ENCODE measurements around the gene KCNQ2.

The KCNQ2 gene

GRCh38 chr20:63469713-63470101 is 2.7 kb downstream of the KCNQ2 start:
- DNase-seq, result no peak

GRCh38 chr20:63469019-63469712 is 3.3 kb downstream of the KCNQ2 start:
- no peak for DNase-seq

GRCh38 chr20:63468421-63468820 is 4.0 kb downstream of the KCNQ2 start:
- DNase-seq, result no peak

GRCh38 chr20:63467294-63468083 is 5.0 kb downstream of the KCNQ2 start:
- DNase-seq, result no peak

GRCh38 chr20:63466861-63467260 is 5.6 kb downstream of the KCNQ2 start:
- no peak for DNase-seq

GRCh38 chr20:63466250-63466825 is 6.1 kb downstream of the KCNQ2 start:
- no peak for DNase-seq

GRCh38 chr20:63465380-63466249 is 6.8 kb downstream of the KCNQ2 start:
- DNase-seq, result no peak

- no peak for DNase-seq
Measured at GRCh38 chr20:63464289-63464635, 8.2 kb downstream of the KCNQ2 start.

- DNase-seq, result no peak
Measured at GRCh38 chr20:63463400-63464288, 8.8 kb downstream of the KCNQ2 start.

GRCh38 chr20:63462244-63462643 is 10.2 kb downstream of the KCNQ2 start:
- DNase-seq, result no peak

GRCh38 chr20:63461104-63461763 is 11.2 kb downstream of the KCNQ2 start:
- peak in 1 of 2 experiments; percentile 11 for DNase-seq

- no peak for DNase-seq
Measured at GRCh38 chr20:63459070-63459380, 13.4 kb downstream of the KCNQ2 start.

- no peak for DNase-seq
Measured at GRCh38 chr20:63458170-63459069, 14.0 kb downstream of the KCNQ2 start.

GRCh38 chr20:63457737-63458136 is 14.7 kb downstream of the KCNQ2 start:
- DNase-seq, result no peak

GRCh38 chr20:63456429-63457284 is 15.8 kb downstream of the KCNQ2 start:
- DNase-seq, result no peak

GRCh38 chr20:63455568-63455859 is 16.9 kb downstream of the KCNQ2 start:
- DNase-seq, result no peak

GRCh38 chr20:63454731-63455567 is 17.5 kb downstream of the KCNQ2 start:
- no peak for DNase-seq

GRCh38 chr20:63452821-63453523 is 19.5 kb downstream of the KCNQ2 start:
- DNase-seq, result peak in 1 of 2 experiments; percentile 15

All from activated CD4-positive, alpha-beta T cell treated with anti-CD3 and anti-CD28 coated beads, Interleukin-2, amount 50 U/mL, for 4 hours (primary cell).